ENCODE measurements around the gene NLRP2B.
"Not testable (repeated sequence)": the region's sequence is repeated elsewhere in the genome, so short reads cannot be mapped to it uniquely, and the experiment has no call there.

The NLRP2B gene

GRCh38 chrX:57651169-57651919, 28.7 kb downstream of the NLRP2B start:
- peaks cover 4% of the 10 kb centered on the region for H3K9me3 ChIP-seq (replicated peaks; ENCODE audit: low read length)
- H3K4me3 ChIP-seq (ENCODE audit: low read length): no peak overlapping the region
- no peak overlapping the region for H3K4me2 ChIP-seq (ENCODE audit: low read length)
- H3K9ac ChIP-seq (ENCODE audit: low read depth, low read length): no peak overlapping the region
- H3K27me3 ChIP-seq (ENCODE audit: control insufficient read depth, insufficient read depth, low read length): no peaks in the 10 kb centered on the region
- H3K4me1 ChIP-seq (ENCODE audit: control insufficient read depth, insufficient read depth, low read length): no peaks in the 10 kb centered on the region
- no peaks in the 10 kb centered on the region for H3K36me3 ChIP-seq (ENCODE audit: insufficient read depth, low read length)

- no peaks in the 10 kb centered on the region for H3K9me3 ChIP-seq (replicated peaks; ENCODE audit: low read length)
- H3K4me3 ChIP-seq (ENCODE audit: low read length): no peak overlapping the region
- H3K9ac ChIP-seq (ENCODE audit: low read depth, low read length): no peak overlapping the region
- H3K4me1 ChIP-seq (ENCODE audit: control insufficient read depth, insufficient read depth, low read length): no peaks in the 10 kb centered on the region
- H3K4me2 ChIP-seq (ENCODE audit: low read length): no peak overlapping the region
- H3K27me3 ChIP-seq (ENCODE audit: control insufficient read depth, insufficient read depth, low read length): no peaks in the 10 kb centered on the region
- no peaks in the 10 kb centered on the region for H3K36me3 ChIP-seq (ENCODE audit: insufficient read depth, low read length)
Measured at GRCh38 chrX:57647020-57647419, 33.0 kb downstream of the NLRP2B start.

- H3K36me3 ChIP-seq (ENCODE audit: insufficient read depth, low read length): no peaks in the 10 kb centered on the region
- H3K27me3 ChIP-seq (ENCODE audit: control insufficient read depth, insufficient read depth, low read length): no peaks in the 10 kb centered on the region
- no peaks in the 10 kb centered on the region for H3K9me3 ChIP-seq (replicated peaks; ENCODE audit: low read length)
- no peak overlapping the region for H3K9ac ChIP-seq (ENCODE audit: low read depth, low read length)
- H3K4me2 ChIP-seq (ENCODE audit: low read length): no peak overlapping the region
- no peaks in the 10 kb centered on the region for H3K4me1 ChIP-seq (ENCODE audit: control insufficient read depth, insufficient read depth, low read length)
- no peak overlapping the region for H3K4me3 ChIP-seq (ENCODE audit: low read length)
Measured at GRCh38 chrX:57643698-57644097, 36.4 kb downstream of the NLRP2B start.

GRCh38 chrX:57641338-57641737, 38.7 kb downstream of the NLRP2B start:
- Histone ChIP-seq H3K9ac (ENCODE audit: low read depth, low read length) (no peak overlapping the region), H3K4me2 (ENCODE audit: low read length) (no peak overlapping the region), H3K4me3 (ENCODE audit: low read length) (no peak overlapping the region), H3K36me3 (ENCODE audit: insufficient read depth, low read length) (no peaks in the 10 kb centered on the region), H3K4me1 (ENCODE audit: control insufficient read depth, insufficient read depth, low read length) (no peaks in the 10 kb centered on the region), H3K9me3 (replicated peaks; ENCODE audit: low read length) (no peaks in the 10 kb centered on the region), H3K27me3 (ENCODE audit: control insufficient read depth, insufficient read depth, low read length) (no peaks in the 10 kb centered on the region)

- H3K4me3 ChIP-seq (ENCODE audit: low read length): no peak overlapping the region
- H3K9ac ChIP-seq (ENCODE audit: low read depth, low read length): no peak overlapping the region
- no peak overlapping the region for H3K4me2 ChIP-seq (ENCODE audit: low read length)
- H3K36me3 ChIP-seq (ENCODE audit: insufficient read depth, low read length): no peaks in the 10 kb centered on the region
- H3K27me3 ChIP-seq (ENCODE audit: control insufficient read depth, insufficient read depth, low read length): no peaks in the 10 kb centered on the region
- no peaks in the 10 kb centered on the region for H3K4me1 ChIP-seq (ENCODE audit: control insufficient read depth, insufficient read depth, low read length)
- no peaks in the 10 kb centered on the region for H3K9me3 ChIP-seq (replicated peaks; ENCODE audit: low read length)
Measured at GRCh38 chrX:57640674-57641016, 39.4 kb downstream of the NLRP2B start.

DNA sequence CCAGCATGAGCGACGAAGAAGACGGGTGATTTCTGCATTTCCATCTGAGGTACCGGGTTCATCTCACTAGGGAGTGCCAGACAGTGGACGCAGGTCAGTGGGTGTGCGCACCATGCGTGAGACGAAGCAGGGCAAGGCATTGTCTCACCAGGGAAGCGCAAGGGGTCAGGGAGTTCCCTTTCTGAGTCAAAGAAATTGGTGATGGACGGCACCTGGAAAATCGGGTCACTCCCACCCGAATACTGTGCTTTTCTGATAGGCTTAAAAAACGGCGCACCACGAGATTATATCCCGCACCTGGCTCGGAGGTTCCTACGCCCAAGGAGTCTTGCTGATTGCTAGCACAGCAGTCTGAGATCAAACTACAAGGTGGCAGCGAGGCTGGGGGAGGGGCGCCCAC, 50.6 kb downstream of the NLRP2B start:
- not testable (repeated sequence) for H3K4me1 ChIP-seq (ENCODE audit: control insufficient read depth, insufficient read depth, low read length); H3K36me3 ChIP-seq (ENCODE audit: insufficient read depth, low read length); H3K27me3 ChIP-seq (ENCODE audit: control insufficient read depth, insufficient read depth, low read length); H3K4me2 ChIP-seq (ENCODE audit: low read length); H3K4me3 ChIP-seq (ENCODE audit: low read length); H3K9ac ChIP-seq (ENCODE audit: low read depth, low read length); H3K9me3 ChIP-seq (replicated peaks; ENCODE audit: low read length)

All from skeletal muscle satellite cell (primary cell).